Measurements from ENCODE around the gene DOCK10.

- no peak for TF ChIP-seq SNAI2 (CRISPR knock-in tag; IDR thresholded peaks at IDR 0.05)
- TF ChIP-seq TOX (CRISPR knock-in tag; IDR thresholded peaks at IDR 0.05; ENCODE audit: borderline replicate concordance) = no peak
- TF ChIP-seq OSR1 (CRISPR knock-in tag; IDR thresholded peaks at IDR 0.05) = no peak
- no peak for TF ChIP-seq RARB (CRISPR knock-in tag; IDR thresholded peaks at IDR 0.05)
Observed at GRCh38 chr2:224833986-224834385, 208.3 kb downstream of the DOCK10 start.
